ENCODE measurements around the gene LMAN1L.

Gene LMAN1L

DNA sequence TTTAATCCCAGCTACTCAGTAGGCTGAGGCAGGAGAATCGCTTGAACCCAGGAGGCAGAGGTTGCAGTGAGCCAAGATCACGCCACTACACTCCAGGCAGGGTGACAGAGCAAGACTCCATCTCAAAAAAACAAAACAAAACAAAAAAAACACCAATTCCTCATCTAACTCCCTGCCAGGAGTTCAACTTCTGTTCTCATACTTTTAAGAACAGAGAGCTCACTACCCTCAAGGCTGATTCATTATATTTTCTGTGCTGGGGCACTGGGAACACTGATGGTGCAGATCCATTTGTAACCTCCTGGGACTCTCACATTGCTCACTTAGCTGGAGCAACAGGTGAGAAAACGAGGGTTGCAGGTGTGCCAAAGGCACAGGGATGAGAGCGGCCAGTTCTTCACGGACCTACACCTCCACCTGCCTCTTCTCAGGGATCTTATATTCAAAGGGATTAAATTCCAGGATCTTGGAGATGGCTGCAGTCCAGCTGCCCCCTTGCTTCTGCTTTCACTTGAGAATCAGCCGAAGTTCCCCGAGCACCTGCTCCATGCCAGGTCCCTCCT is 43.1 kb upstream of the LMAN1L start:
- no peak overlapping the region for H3K4me3 ChIP-seq (ENCODE audit: low read depth, low read length)
- DNase-seq (ENCODE audit: low read depth), result no peak
- TF ChIP-seq, protein P1, sequence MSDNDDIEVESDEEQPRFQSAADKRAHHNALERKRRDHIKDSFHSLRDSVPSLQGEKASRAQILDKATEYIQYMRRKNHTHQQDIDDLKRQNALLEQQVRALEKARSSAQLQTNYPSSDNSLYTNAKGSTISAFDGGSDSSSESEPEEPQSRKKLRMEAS (IDR thresholded peaks at IDR 0.05; ENCODE audit: low read depth, low read length), result no peak
- TF ChIP-seq POLR2A (IDR thresholded peaks at IDR 0.05; ENCODE audit: extremely low read depth, insufficient read length) (no peak), MYC (IDR thresholded peaks at IDR 0.05; ENCODE audit: low read depth, low read length) (no peak)
- TF ChIP-seq, protein P2, sequence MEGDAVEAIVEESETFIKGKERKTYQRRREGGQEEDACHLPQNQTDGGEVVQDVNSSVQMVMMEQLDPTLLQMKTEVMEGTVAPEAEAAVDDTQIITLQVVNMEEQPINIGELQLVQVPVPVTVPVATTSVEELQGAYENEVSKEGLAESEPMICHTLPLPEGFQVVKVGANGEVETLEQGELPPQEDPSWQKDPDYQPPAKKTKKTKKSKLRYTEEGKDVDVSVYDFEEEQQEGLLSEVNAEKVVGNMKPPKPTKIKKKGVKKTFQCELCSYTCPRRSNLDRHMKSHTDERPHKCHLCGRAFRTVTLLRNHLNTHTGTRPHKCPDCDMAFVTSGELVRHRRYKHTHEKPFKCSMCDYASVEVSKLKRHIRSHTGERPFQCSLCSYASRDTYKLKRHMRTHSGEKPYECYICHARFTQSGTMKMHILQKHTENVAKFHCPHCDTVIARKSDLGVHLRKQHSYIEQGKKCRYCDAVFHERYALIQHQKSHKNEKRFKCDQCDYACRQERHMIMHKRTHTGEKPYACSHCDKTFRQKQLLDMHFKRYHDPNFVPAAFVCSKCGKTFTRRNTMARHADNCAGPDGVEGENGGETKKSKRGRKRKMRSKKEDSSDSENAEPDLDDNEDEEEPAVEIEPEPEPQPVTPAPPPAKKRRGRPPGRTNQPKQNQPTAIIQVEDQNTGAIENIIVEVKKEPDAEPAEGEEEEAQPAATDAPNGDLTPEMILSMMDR (IDR thresholded peaks at IDR 0.05; ENCODE audit: low read depth, low read length), result no peak

DNA sequence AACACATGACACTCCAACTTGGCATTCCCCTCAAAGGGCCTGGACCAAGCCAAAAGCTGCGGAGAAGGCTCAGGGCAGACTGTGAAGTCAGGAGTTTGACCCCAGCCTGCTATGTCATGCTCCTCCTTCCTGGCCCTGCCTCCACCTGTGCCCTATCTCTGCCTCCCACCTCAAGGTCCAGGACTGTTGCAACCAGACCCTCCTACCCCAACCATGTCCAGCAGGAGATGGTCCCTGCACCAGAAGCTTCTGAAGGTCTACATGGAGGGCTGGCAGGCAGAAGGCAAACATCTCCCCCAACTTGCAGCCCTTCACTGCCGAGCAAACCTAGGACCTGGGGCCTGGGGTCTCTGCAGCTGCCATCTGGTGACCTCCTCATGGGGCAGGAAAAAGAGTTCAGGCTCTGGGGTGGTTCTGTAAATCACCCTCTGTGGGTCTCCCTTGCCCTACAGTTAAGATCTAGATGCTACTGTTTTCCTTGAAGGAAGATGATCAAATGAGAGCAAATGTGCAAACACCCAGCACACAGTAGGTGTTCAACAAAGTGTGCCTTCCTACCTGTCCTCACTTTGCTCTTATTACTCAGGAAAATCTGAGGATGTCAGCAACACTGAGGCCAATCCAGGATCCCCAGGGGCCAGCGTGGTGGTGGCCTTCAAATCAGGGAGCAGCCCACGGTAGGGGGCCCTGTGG is 42.3 kb upstream of the LMAN1L start:
- TF ChIP-seq POLR2A (IDR thresholded peaks at IDR 0.05; ENCODE audit: extremely low read depth, insufficient read length) (no peak), MYC (IDR thresholded peaks at IDR 0.05; ENCODE audit: low read depth, low read length) (no peak)
- TF ChIP-seq, protein P1 (IDR thresholded peaks at IDR 0.05; ENCODE audit: low read depth, low read length), result no peak
- TF ChIP-seq, protein P2 (IDR thresholded peaks at IDR 0.05; ENCODE audit: low read depth, low read length), result no peak
- H3K4me3 ChIP-seq (ENCODE audit: low read depth, low read length), result no peak overlapping the region
- DNase-seq (ENCODE audit: low read depth), result no peak

DNA sequence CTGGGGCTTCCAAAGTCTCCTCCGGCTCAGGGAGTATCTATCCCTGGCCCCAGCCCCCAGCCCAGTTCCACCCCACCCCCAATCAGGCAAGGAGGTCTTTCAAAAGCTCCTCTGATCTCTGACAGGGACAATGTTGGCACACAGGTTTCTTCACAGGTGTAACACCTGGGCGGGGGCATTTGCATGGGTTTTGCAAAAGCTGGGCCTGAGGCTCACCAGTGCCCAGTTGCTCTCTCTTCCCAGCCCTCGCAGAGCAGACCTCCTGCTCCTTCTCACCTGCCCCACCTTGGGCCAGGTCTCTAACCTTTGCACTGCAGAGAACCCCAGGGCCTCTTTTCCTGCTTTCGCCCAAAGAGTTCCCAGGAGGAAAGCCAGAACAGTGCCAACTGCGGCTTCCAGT is 39.3 kb upstream of the LMAN1L start:
- H3K4me3 ChIP-seq (ENCODE audit: low read depth, low read length), result no peak overlapping the region
- no peak for DNase-seq (ENCODE audit: low read depth)
- TF ChIP-seq POLR2A (IDR thresholded peaks at IDR 0.05; ENCODE audit: extremely low read depth, insufficient read length) (no peak), MYC (IDR thresholded peaks at IDR 0.05; ENCODE audit: low read depth, low read length) (no peak)
- TF ChIP-seq, protein P1 (IDR thresholded peaks at IDR 0.05; ENCODE audit: low read depth, low read length), result no peak
- TF ChIP-seq, protein P2 (IDR thresholded peaks at IDR 0.05; ENCODE audit: low read depth, low read length), result no peak

DNA sequence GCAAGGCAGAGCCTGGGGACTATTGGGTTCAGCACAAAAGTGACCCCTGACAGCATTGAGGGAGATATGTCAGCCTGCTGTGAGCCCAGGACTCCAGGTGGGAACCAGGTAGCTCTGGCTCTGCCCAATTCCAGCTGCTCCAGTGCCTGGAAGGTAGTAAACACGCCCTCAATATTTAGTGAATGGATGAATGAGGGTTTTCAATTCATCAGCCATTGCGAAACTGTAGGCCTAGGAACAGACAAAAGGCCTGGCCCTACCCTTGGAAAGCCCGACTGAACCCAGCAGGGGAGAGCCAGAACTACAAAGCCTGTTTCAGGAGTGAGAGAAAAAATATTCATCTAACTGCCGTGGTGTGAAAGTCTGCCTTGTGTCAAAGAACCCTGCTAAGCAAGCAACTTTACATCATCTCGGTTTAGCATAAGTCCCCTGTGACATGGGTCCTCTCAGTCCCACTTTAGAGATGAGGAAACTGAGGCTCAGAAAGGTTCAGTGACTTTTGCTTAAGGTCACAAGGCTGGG is 38.8 kb upstream of the LMAN1L start:
- DNase-seq (ENCODE audit: low read depth), result peak; percentile 52
- TF ChIP-seq, protein P1 (IDR thresholded peaks at IDR 0.05; ENCODE audit: low read depth, low read length), result no peak
- TF ChIP-seq, protein P2 (IDR thresholded peaks at IDR 0.05; ENCODE audit: low read depth, low read length), result no peak
- TF ChIP-seq MYC (IDR thresholded peaks at IDR 0.05; ENCODE audit: low read depth, low read length), result no peak
- no peak for TF ChIP-seq POLR2A (IDR thresholded peaks at IDR 0.05; ENCODE audit: extremely low read depth, insufficient read length)
- no peak overlapping the region for H3K4me3 ChIP-seq (ENCODE audit: low read depth, low read length)

DNA sequence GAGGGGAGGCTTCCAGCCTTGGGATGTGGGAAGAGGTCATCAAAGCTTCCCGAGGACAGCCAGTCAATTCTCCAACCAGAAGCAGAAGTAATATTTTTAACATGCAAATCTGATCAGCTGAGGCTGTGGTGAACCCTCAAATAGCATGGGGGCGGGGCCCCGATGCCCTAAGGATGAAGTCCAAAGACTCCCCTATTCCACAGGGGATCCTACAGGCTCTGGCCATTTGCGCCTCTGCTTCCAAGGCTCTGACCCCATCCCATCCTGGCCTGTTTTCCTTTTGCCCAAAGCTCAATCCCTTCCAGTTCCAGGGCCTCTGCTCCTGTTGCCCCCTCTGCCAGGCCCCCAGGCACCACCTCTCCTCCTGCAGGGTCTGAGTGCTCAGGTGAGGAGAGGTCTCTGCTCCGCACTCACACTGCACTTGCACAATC is 37.5 kb upstream of the LMAN1L start:
- TF ChIP-seq, protein P2 (IDR thresholded peaks at IDR 0.05; ENCODE audit: low read depth, low read length), result no peak
- TF ChIP-seq POLR2A (IDR thresholded peaks at IDR 0.05; ENCODE audit: extremely low read depth, insufficient read length) (no peak), MYC (IDR thresholded peaks at IDR 0.05; ENCODE audit: low read depth, low read length) (no peak)
- TF ChIP-seq, protein P1 (IDR thresholded peaks at IDR 0.05; ENCODE audit: low read depth, low read length), result no peak
- no peak for DNase-seq (ENCODE audit: low read depth)
- no peak overlapping the region for H3K4me3 ChIP-seq (ENCODE audit: low read depth, low read length)
